Mesothelial cell of epicardium (in vitro differentiated cells): ENCODE data around the gene C1D. TPM values are rescaled to one million over a fixed set of nuclear protein-coding genes. Genes with fewer than 3 reads are reported as not detected.
"Not testable (repeated sequence)": the region's sequence is repeated elsewhere in the genome, so short reads cannot be mapped to it uniquely, and the experiment has no call there.

ENCODE experiments used
- DNase-seq, 2 experiments: peaks; one replicate each; pipeline ENCODE4 v3.0.0; 2021; ENCODE audit warnings: low spot score in 2 of 2; ENCODE audit not compliant: unreplicated experiment in 2 of 2
- H3K27ac Mint-ChIP-seq: 2 replicates; pipeline ENCODE4 v1.8.0; 2021; ENCODE audit warnings: mixed read lengths
- H3K27me3 Mint-ChIP-seq: 2 replicates; pipeline ENCODE4 v1.8.0; 2021; ENCODE audit warnings: low read depth, mixed read lengths
- H3K36me3 Mint-ChIP-seq: 2 replicates; pipeline ENCODE4 v1.8.0; 2021; ENCODE audit warnings: mixed read lengths
- H3K4me1 Mint-ChIP-seq: 2 replicates; pipeline ENCODE4 v1.8.0; 2021; ENCODE audit warnings: mixed read lengths
- H3K4me3 Mint-ChIP-seq: 2 replicates; pipeline ENCODE4 v1.8.0; 2021; ENCODE audit warnings: mild to moderate bottlenecking, moderate library complexity, mixed read lengths
- H3K9me3 Mint-ChIP-seq: 2 replicates; pipeline ENCODE4 v1.8.0; 2021; ENCODE audit warnings: mixed read lengths
- total RNA-seq: library from RNA; stranded (reverse); gene quantifications from 3 replicates; pipeline ENCODE4 v1.2.1, GENCODE V29; 2021
- TF ChIP-seq, protein P1 (sequence below): fragments of 200-600 bp; sonication (generic); IDR thresholded peaks from one replicate; pipeline ENCODE4 v1.5.0; 2021; ENCODE audit warnings: antibody characterized with exemption; ENCODE audit not compliant: unreplicated experiment

Gene C1D
- total RNA-seq, 1 donor from 2014 or later = 23.6 TPM

DNA sequence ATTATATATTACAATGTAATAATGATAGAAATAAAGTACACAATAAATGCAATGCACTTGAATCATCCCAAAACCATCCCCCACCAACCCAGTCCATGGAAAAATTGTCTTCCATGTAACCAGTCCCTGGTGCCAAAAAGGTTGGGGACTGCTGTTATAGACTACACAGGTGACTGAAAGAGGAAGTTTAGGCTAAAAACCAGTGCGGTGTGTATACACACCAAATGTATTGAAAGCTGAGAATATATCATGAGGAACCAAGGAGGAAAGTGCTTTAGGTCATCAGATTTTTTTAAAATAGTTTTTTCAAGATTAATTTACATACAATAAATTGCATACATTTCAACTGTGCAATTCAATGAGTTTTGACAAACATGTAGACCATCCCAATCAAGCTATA, 20.5 kb upstream of the C1D start:
- H3K9me3 Mint-ChIP-seq = no peaks in the 10 kb centered on the region
- peaks cover 2% of the 10 kb centered on the region for H3K36me3 Mint-ChIP-seq
- peaks cover 51% of the 10 kb centered on the region for H3K27me3 Mint-ChIP-seq
- TF ChIP-seq, protein P1, sequence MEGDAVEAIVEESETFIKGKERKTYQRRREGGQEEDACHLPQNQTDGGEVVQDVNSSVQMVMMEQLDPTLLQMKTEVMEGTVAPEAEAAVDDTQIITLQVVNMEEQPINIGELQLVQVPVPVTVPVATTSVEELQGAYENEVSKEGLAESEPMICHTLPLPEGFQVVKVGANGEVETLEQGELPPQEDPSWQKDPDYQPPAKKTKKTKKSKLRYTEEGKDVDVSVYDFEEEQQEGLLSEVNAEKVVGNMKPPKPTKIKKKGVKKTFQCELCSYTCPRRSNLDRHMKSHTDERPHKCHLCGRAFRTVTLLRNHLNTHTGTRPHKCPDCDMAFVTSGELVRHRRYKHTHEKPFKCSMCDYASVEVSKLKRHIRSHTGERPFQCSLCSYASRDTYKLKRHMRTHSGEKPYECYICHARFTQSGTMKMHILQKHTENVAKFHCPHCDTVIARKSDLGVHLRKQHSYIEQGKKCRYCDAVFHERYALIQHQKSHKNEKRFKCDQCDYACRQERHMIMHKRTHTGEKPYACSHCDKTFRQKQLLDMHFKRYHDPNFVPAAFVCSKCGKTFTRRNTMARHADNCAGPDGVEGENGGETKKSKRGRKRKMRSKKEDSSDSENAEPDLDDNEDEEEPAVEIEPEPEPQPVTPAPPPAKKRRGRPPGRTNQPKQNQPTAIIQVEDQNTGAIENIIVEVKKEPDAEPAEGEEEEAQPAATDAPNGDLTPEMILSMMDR = no peak
- H3K4me1 Mint-ChIP-seq = peaks cover 19% of the 10 kb centered on the region
- no peak for DNase-seq
- no peak overlapping the region for H3K4me3 Mint-ChIP-seq
- no peak overlapping the region for H3K27ac Mint-ChIP-seq

DNA sequence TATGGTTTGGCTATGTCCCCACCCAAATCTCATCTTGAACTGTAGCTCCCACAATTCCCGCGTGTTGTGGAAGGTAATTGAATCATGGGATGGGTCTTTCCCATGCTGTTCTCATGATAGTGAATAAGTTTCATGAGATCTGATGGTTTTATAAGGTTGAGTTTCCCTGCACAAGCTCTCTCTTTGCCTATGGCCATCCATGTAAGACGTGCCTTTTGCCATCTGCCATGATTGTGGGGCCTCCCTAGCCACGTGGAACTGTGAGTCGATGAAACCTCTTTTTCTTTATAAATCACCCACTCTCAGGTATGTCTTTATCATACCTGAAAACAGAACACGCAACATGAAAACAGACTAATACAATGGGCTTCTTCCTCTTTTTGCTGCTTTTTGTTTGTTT, 11.2 kb upstream of the C1D start:
- Mint-ChIP-seq H3K27me3 (peaks cover 52% of the 10 kb centered on the region), H3K27ac (no peak overlapping the region), H3K9me3 (peaks cover 3% of the 10 kb centered on the region), H3K4me3 (no peak overlapping the region), H3K36me3 (no peaks in the 10 kb centered on the region), H3K4me1 (no peaks in the 10 kb centered on the region)
- DNase-seq = no peak
- TF ChIP-seq, protein P1 = no peak

DNA sequence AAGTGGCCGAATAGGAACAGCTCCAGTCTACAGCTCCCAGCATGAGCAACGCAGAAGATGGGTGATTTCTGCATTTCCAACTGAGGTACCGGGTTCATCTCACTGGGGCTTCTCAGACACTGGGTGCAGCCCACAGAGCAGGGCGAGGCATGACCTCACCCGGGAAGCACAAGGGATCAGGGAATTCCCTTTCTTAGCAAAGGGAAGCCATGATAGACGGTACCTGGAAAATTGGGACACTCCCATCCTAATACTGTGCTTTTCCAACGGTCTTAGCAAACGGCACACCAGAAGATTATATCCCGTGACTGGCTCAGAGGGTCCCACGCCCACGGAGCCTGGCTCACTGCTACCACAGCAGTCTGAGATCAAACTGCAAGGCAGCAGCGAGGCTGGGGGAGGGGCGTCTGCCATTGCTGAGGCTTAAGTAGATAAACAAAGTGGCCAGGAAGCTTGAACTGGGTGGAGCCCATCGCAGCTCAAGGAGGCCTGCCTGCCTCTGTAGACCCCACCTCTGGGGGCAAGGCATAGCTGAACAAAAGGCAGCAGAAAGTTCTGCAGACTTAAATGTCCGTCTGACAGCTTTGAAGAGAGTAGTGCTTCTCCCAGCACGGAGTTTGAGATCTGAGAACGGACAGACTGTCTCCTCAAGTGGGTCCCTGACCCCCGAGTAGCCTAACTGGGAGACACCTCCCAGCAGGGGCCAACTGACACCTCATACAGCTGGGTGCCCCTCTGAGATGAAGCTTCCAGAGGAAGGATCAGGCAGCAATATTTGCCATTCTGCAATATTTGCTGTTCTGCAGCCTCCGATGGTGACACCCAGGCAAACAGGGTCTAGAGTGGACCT, 1.2 kb upstream of the C1D start:
- H3K27me3 Mint-ChIP-seq = peaks cover 25% of the 10 kb centered on the region
- H3K4me3 Mint-ChIP-seq = peak overlapping the region; percentile 93
- peak overlapping the region; percentile 99 for H3K27ac Mint-ChIP-seq
- peaks cover 23% of the 10 kb centered on the region for H3K9me3 Mint-ChIP-seq
- not testable (repeated sequence) for H3K36me3 Mint-ChIP-seq, DNase-seq
- peaks cover 25% of the 10 kb centered on the region for H3K4me1 Mint-ChIP-seq

DNA sequence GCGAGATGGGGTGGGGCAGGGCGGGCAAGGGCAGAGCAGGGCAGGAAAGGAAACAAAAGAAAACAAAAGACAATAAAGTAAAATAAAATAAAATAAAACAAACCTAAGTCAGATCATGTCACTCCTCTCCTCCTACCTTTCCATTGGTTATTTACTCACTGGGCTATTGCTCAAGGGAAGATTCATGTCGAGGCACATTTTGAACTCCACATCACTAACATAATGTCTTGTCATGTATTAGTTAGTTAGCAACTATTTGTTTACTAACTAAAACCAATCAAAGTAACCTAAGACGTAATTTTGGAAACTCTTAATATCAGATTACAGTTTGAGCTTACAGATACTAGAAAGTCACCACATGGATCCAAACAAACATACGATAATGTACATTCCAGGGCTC, 2.2 kb downstream of the C1D start:
- peaks cover 3% of the 10 kb centered on the region for H3K36me3 Mint-ChIP-seq
- H3K9me3 Mint-ChIP-seq = peaks cover 8% of the 10 kb centered on the region
- DNase-seq = no peak
- peak overlapping the region; percentile 3 for H3K4me3 Mint-ChIP-seq
- peak overlapping the region; percentile 22 for H3K27ac Mint-ChIP-seq
- peaks cover 5% of the 10 kb centered on the region for H3K27me3 Mint-ChIP-seq
- TF ChIP-seq, protein P1 = no peak
- peaks cover 37% of the 10 kb centered on the region for H3K4me1 Mint-ChIP-seq

DNA sequence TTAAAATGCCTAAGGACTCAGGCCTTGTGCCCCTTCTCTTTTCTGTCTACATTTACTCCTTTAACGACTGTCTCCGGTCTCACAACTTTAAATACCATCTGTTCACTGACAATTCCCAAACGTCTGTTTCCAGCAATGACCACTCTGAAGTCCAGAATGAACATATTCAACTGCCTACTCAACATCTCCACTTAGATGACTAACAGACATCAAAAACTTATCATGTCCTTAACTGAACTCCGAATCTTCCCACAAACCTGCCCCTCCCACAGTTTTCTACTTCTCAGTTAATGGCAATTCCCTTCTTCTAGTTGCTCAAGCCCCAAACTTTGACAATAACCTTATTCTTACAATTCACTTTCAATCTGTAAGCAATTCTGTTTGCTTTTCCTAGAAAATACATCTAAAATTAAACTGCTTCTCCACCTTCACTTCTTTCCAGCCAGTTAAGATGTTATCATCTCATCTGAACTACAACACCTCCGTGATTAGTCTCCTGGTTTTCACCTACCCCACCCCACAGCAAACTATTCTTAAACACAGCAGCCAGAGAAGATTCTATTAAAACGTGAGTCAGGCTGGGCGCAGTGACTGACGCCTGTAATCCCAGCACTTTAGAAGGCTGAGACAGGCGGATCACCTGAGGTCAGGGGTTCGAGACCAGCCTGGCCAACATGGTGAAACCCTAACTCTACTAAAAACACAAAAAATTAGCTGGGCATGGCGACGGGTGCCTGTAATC, 2.8 kb downstream of the C1D start:
- Mint-ChIP-seq H3K9me3 (peaks cover 3% of the 10 kb centered on the region), H3K4me1 (peaks cover 37% of the 10 kb centered on the region), H3K27me3 (peaks cover 2% of the 10 kb centered on the region), H3K36me3 (peaks cover 2% of the 10 kb centered on the region), H3K27ac (no peak overlapping the region), H3K4me3 (peak overlapping the region; percentile 0)
- no peak for DNase-seq
- TF ChIP-seq, protein P1 = no peak

DNA sequence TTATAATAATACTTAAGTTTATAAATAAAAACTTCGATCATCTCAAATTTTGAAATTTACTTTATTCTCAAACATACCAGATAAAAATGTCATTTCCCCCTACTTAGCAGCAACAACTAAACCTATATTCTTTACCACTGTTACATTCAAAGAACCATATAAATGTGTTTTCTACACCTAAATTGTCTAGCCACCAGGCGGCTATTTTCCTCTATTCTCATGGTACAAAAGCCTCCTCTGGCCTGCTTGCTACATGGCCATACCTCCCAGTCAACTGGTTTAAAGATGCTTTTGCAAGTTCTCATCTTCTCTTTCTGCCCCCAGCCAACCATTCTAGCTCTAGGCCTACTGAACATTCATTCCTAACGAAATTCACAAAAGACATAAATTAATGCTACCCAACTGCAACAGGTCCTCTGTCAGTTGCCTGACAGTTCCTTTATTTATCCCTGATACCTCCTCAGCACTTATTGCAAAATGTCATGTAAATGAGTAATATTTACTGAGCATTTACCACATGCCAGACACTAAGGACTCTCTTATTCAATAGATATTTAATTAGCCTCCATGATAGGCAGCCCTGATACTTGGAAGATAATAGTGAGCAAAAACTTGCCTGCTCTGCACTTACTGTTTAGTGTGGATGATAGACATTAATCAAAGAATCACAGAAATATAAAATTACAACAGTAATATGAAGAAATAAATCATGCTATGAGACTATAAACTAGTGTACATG, 5.0 kb downstream of the C1D start:
- Mint-ChIP-seq H3K4me1 (peaks cover 39% of the 10 kb centered on the region), H3K4me3 (no peak overlapping the region), H3K27ac (no peak overlapping the region), H3K27me3 (no peaks in the 10 kb centered on the region), H3K9me3 (no peaks in the 10 kb centered on the region), H3K36me3 (no peaks in the 10 kb centered on the region)
- no peak for DNase-seq
- TF ChIP-seq, protein P1 = no peak
